ENCODE results near the gene GBGT1. TPM values are rescaled to one million over a fixed set of nuclear protein-coding genes. Genes with fewer than 3 reads are reported as not detected.

Gene GBGT1
- total and polyA plus RNA-seq, 2 of the 4 experiments (the other 2 are of a cell fraction): 1.8 to 3.2 TPM

DNA sequence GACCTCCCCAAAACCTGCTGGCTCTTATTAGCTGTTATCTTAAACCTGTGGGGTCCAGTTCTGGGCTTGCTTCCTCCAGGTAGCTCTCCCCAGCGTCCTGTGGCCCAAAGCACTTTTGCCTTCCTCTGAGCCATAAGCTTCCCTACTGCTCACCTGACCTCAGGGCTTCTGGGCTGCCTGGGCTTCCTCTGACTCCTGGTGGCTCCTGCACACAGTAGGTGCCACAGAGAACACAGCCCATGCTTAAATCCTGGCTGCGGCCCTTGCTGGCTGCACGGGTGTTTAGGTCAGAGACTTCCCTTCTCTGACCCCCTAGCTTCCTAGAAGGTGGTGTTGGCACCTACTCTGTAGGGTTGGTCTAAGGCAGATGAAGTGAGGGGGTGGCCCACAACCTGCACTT lies 45.1 kb downstream of the GBGT1 start:
- no peak overlapping the region for H3K4me3 ChIP-seq (ENCODE audit: insufficient read depth, low read depth, low read length)
- ChIA-PET POLR2A (ENCODE audit: unreplicated experiment) (no interaction called here), CTCF (interaction anchor here (0.5 to 1.6 kb wide), 3 partner anchors 17 to 330 kb away, joined by 3 to 5 read pairs (median 4); no protein-coding TSS in a partner anchor)
- no peak overlapping the region for H2AFZ ChIP-seq (replicated peaks; ENCODE audit: low read length, poor library complexity)
- peak overlapping the region; percentile 9 for H2AK9ac ChIP-seq (replicated peaks; ENCODE audit: low read depth, low read length, poor library complexity)
- dilution Hi-C loops (cut with HindIII; ENCODE audit: low sequenced_read_pairs, unreplicated experiment) (no loop called here), in situ Hi-C loops (cut with MboI; ENCODE audit: low sequenced_read_pairs) (no loop called here), intact Hi-C loops (cut with micrococcal nuclease) (no loop called here)
- TF ChIP-seq, protein P1, sequence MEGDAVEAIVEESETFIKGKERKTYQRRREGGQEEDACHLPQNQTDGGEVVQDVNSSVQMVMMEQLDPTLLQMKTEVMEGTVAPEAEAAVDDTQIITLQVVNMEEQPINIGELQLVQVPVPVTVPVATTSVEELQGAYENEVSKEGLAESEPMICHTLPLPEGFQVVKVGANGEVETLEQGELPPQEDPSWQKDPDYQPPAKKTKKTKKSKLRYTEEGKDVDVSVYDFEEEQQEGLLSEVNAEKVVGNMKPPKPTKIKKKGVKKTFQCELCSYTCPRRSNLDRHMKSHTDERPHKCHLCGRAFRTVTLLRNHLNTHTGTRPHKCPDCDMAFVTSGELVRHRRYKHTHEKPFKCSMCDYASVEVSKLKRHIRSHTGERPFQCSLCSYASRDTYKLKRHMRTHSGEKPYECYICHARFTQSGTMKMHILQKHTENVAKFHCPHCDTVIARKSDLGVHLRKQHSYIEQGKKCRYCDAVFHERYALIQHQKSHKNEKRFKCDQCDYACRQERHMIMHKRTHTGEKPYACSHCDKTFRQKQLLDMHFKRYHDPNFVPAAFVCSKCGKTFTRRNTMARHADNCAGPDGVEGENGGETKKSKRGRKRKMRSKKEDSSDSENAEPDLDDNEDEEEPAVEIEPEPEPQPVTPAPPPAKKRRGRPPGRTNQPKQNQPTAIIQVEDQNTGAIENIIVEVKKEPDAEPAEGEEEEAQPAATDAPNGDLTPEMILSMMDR (conservative IDR thresholded peaks at IDR 0.05; ENCODE audit: low read depth, low read length): no peak
- TF ChIP-seq, protein P2, sequence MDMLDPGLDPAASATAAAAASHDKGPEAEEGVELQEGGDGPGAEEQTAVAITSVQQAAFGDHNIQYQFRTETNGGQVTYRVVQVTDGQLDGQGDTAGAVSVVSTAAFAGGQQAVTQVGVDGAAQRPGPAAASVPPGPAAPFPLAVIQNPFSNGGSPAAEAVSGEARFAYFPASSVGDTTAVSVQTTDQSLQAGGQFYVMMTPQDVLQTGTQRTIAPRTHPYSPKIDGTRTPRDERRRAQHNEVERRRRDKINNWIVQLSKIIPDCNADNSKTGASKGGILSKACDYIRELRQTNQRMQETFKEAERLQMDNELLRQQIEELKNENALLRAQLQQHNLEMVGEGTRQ (IDR thresholded peaks at IDR 0.05; ENCODE audit: low read depth, low read length): no peak
- no peak for TF ChIP-seq CHD1 (IDR thresholded peaks at IDR 0.05; ENCODE audit: low read depth, low read length)
- no peak for TF ChIP-seq MXI1 (IDR thresholded peaks at IDR 0.05; ENCODE audit: borderline replicate concordance, low read depth, low read length)
- TF ChIP-seq POLR2A (IDR thresholded peaks at IDR 0.05; ENCODE audit: low read depth, low read length): no peak
- no peak for TF ChIP-seq FOS (IDR thresholded peaks at IDR 0.05; ENCODE audit: low read depth, low read length)
- TF ChIP-seq, protein P3, sequence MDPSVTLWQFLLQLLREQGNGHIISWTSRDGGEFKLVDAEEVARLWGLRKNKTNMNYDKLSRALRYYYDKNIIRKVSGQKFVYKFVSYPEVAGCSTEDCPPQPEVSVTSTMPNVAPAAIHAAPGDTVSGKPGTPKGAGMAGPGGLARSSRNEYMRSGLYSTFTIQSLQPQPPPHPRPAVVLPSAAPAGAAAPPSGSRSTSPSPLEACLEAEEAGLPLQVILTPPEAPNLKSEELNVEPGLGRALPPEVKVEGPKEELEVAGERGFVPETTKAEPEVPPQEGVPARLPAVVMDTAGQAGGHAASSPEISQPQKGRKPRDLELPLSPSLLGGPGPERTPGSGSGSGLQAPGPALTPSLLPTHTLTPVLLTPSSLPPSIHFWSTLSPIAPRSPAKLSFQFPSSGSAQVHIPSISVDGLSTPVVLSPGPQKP (IDR thresholded peaks at IDR 0.05; ENCODE audit: borderline replicate concordance, low read depth, low read length): no peak
- no peak for TF ChIP-seq MAZ (IDR thresholded peaks at IDR 0.05; ENCODE audit: borderline replicate concordance, low read depth, low read length)
- no peak for TF ChIP-seq RFX5 (IDR thresholded peaks at IDR 0.05; ENCODE audit: low read depth, low read length)
- H3K23ac ChIP-seq (ENCODE audit: low read depth, low read length): no peak overlapping the region; the same call in 1 of the 2 replicates
- ATAC-seq (ENCODE audit: low read depth) (no peak), DNase-seq (no peak)
- H3K4ac ChIP-seq (ENCODE audit: low read depth, low read length): no peak overlapping the region
- H3K27me3 ChIP-seq (ENCODE audit: control insufficient read depth, insufficient read depth, low read length): no peaks in the 10 kb centered on the region
- peaks cover 67% of the 10 kb centered on the region for H4K20me1 ChIP-seq (ENCODE audit: insufficient read depth, low read length)
- no peak overlapping the region for H3K14ac ChIP-seq (replicated peaks; ENCODE audit: low read depth, low read length)
- H3K9ac ChIP-seq (ENCODE audit: low read depth, low read length): no peak overlapping the region
- no peak overlapping the region for H3K56ac ChIP-seq (ENCODE audit: extremely low read depth, insufficient read depth, low read length)
- no peak overlapping the region for H4K91ac ChIP-seq (ENCODE audit: insufficient read depth, low read depth, low read length)
- no peak overlapping the region for H2BK15ac ChIP-seq (ENCODE audit: low read depth, low read length)
- H3K4me2 ChIP-seq (ENCODE audit: low read depth, low read length): no peak overlapping the region
- no peaks in the 10 kb centered on the region for H3K36me3 ChIP-seq (ENCODE audit: control insufficient read depth, insufficient read depth, low read length)
- H3K9me3 ChIP-seq (ENCODE audit: control insufficient read depth, insufficient read depth, low read length): no peaks in the 10 kb centered on the region
- no peak overlapping the region for H3K18ac ChIP-seq (ENCODE audit: low read depth, low read length)
- whole genome bisulfite sequencing, 2 experiments (ENCODE audit: extremely low coverage in 2 of 2, insufficient read length in 1 of 2): 88% methylated on average over 1 of the region's 3 CpGs; no CpG with 5 or more reads in 1 of the 2 experiments
- H4K8ac ChIP-seq (ENCODE audit: low read depth in 2 of 2, low read length in 2 of 2): no peak overlapping the region
- peaks cover 30% of the 10 kb centered on the region for H3K4me1 ChIP-seq (ENCODE audit: control insufficient read depth, insufficient read depth, low read length)
- H2BK120ac ChIP-seq (ENCODE audit: low read depth, low read length): no peak overlapping the region
- H2BK5ac ChIP-seq (ENCODE audit: low read depth, low read length, poor library complexity, severe bottlenecking): no peak overlapping the region
- no peak overlapping the region for H3K27ac ChIP-seq (ENCODE audit: insufficient read depth, low read length)
- H2AK5ac ChIP-seq (ENCODE audit: low read depth, low read length): no peak overlapping the region; the same call in 1 of the 2 replicates
- H3K9me1 ChIP-seq (ENCODE audit: insufficient read depth, low read length): peaks cover 34% of the 10 kb centered on the region
- no TSS peak for BruUV-seq (replicated peaks)
- peaks cover 29 to 72% of the 10 kb centered on the region in 2 experiments for H3K79me1 ChIP-seq (ENCODE audit: low read depth in 1 of 2, low read length in 2 of 2)
- no peak overlapping the region for H2BK20ac ChIP-seq (ENCODE audit: low read depth, low read length)
- no peak overlapping the region for H4K5ac ChIP-seq (ENCODE audit: low read depth, low read length)
